HG03196 (cell line): ENCODE results near the gene TCF12.

ENCODE experiments used
- ATAC-seq: cut with Tn5 transposase; IDR thresholded peaks from one replicate; pipeline ENCODE4 v1.9.1; 2021; ENCODE audit not compliant: unreplicated experiment

TCF12 gene

DNA sequence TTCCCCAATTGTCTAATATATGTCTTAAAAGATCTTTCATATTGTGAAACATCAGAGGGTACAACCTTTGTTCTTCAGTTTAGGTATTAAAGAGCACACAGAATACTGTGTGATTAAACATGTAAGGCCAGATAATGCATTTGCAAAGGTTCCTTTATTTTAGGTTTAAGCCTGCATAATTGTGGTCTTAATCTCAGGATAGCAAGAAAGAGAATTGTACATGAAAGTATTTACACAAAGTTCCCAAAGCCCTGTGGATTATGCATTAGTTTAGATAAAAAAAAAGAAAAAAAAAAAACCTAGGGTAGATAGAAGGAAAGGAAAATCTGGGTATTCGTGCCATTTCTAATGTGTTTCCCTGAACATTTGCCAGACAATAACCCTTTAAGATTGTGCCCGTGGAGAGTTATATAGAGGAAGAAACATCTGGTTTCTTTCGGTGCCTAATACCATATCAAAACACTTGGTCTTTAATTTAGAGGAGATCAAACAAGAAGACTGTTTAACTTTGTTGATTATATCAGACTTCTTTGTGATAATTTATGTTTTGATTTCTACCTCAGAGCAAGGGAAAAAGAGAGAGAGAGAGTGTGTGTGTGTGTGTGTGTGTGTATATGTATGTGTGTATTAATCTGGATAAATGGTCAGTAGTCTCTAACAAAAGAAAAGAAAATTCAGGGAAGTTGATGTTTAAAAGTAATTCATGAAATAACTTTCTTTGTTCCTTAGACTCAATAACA lies 318.3 kb downstream of the TCF12 start:
- ATAC-seq: no peak

DNA sequence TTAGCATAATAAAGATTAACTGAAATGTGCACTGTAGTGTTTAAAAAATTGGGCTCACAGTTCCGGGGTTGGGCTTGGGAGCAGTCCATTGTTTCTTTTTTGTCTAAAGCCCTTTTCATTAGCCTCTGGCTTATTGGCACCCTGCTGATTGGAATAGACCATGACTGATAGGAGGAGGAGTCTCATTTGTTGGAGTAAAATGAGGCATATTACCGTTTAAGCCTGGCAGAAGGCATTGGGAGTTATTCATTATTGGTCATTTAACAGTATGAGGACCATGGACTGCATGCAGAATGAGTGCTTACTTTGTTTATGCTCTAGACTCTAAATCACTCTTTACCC lies 318.8 kb downstream of the TCF12 start:
- no peak for ATAC-seq

DNA sequence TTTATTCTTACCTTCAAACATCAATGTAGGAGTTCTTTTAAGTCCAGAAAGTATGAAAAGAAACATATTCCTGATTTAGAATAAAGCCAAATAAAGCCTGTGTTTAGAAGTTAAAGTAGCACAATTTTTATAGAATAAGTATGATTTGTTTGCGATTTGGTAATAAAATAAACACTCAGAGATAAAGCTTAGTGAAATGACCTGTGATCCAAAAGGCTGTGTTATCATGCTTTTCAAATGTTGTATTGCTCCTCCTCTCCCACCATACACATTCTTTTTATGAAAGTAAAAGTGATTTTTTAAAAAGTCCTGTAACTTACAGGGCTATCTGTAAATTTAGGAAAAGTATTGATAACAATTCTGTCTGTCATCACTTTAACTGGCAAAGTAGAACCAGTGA lies 319.2 kb downstream of the TCF12 start:
- ATAC-seq: no peak

DNA sequence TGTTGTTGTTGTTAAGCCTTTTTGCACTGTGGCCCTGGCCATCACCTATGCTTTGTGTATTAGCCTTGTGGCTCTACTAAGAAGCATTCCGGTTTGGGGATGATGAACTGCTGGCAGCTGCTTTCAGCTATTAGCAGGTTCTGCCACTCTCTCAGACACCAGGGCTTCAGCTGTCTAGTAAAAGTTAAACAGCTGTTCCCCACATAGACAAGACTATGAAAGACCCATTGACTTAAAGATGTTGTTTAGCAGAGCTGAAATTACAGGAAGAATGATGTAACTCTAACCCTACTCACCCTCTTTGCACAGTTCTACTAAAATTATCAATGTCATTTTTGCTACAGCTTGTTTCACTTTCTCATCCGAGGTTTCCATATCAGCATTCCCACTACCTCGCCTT lies 326.7 kb downstream of the TCF12 start:
- no peak for ATAC-seq

DNA sequence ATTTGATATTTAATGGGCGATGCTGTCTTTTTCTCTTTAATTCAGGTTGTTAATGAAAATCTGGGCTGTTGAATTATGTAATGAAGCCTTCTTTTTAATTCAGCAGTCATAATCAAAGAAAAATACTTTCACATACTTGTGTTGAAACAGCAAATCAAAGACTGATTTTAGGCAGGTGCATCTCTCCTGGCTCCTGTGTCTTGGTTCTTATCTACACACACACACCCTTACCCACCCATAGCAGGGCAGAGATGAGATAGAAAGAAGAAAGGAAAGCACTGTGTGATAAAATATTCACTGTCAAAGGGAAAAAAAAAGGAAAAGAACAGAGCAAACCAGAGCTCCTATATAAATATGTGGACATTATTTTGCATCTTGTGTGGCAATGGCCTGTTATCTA lies 327.3 kb downstream of the TCF12 start:
- ATAC-seq: no peak

DNA sequence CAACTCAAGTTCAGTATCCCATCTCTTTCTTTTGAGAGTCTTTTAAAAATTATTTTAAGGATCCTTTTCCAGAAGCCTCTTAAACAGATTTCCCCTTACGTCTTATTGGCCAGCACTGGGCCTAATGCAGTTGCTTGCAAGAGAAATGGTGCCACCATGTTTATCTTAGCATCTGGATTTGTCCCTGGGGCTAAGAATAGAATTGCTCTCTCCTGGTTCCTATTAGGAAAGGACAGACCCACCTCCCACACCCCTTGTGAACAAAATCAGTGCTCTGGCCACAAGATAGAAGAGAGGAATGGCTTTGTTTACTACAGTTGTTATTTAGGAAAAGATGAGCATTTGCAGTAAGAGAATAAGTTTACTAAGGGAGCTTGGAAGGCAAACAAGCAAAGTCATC lies 329.6 kb downstream of the TCF12 start:
- ATAC-seq: no peak

DNA sequence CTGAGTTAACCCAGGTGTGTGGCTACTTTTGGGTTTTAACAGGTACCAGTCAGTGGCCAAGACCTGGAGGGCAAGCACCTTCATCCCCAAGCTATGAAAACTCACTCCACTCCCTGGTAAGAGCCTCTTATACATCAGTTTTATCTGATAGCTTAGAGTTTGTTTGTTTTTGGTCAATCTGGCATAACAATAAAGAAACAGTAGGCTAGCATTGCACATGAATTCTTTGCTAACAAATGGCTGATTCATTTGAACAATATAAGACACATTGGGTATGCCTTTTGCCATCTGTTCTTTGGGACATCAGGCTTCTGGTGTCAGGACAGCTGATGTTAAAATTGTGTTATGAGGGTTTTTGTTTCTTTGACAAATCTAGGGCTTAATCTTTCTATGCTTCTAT lies 332.9 kb downstream of the TCF12 start:
- no peak for ATAC-seq

DNA sequence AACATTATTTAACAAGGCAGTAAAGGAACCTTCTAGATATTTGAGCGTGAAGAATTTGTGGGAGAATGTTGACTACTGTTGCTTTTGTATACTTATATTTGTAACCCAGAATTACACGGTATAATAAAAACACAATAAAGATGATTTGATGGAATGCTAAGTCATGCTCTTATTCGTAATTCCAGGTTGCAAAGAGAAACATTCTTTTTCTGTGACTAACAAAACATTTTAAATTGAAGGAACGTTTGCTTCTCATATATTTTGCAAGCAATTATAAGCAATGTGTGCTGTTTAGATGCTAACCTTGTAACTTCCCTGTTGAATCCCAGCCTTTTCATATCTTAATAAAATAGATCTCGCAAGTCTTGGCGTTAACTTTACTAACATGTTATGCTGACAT lies 333.5 kb downstream of the TCF12 start:
- no peak for ATAC-seq

DNA sequence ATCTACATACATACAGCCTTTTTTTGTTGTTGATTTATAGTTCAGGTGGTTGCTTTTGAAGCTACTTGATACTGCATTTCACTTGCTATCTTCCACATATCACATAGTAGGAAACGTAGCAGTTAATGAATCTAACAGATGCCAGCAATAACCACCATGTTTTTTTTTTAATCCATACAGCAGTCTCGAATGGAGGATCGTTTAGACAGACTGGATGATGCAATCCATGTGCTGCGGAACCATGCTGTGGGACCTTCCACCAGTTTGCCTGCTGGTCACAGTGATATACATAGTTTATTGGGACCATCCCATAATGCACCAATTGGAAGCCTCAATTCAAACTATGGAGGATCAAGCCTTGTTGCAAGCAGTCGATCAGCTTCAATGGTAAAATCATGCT lies 334.6 kb downstream of the TCF12 start:
- ATAC-seq: no peak

DNA sequence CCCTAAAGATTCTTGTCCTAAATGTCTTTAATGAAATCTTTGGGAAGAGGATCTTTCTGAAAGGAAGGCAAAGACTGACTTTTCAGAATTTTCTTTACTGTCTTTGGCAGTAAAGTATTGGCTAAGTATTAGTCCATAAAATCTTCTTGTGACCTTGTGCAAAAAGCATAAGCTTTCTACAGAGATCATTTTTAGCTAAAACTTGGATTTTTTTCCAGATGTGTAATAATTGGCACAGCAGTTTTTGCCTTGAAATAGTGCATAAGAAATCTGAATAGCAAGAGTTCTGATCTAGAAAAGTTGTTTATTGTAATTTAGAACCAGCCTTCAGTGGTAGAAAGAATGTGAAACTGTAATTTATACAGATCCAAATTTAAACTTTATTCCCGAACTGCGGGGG lies 335.1 kb downstream of the TCF12 start:
- no peak for ATAC-seq

DNA sequence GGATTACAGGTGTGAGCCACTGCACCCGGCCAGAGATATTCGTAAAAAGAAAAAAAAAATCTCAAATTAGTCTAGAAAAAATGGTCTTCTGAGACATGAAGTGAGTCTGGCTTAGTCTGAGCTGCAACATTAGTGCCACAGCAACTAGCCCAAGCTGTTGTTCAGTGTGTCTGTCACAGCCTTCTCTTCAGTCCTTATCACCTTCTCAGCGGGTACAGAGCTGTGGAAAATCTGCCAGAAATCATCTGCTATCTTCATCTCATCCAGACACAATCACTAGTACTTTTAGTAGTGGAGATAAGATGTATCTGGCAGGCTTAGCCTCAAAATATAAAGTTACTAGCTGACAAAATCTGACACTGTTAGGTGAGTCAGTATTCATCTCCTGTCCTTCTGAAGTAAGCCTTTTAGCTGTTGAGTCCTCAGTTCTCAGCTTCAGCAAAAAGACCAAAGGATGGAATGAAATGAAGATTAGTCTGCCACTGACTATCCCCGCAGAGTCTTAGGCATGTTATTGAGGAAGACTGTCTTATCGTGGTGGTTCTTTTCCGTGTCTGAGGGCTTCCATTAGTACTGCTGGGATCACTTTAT lies 337.4 kb downstream of the TCF12 start:
- ATAC-seq: no peak

DNA sequence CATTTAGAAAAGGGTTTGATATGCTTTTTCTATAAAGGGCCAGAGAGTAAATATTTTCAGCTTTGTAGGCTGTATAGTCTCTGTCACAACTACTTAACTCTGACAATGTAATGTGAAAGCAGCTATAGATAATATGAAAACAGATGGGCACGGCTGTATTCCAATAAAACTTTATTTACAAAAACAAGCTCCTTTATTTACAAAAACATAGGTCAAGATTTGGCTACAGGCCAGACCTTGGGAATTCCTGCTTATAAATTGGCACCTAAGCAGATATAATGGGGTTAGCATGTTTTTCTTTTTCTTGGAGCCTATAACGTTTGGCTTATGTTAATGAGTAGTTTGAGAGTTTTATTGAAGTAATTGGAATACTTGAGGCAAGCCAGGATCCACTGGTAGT lies 338.5 kb downstream of the TCF12 start:
- ATAC-seq: no peak

DNA sequence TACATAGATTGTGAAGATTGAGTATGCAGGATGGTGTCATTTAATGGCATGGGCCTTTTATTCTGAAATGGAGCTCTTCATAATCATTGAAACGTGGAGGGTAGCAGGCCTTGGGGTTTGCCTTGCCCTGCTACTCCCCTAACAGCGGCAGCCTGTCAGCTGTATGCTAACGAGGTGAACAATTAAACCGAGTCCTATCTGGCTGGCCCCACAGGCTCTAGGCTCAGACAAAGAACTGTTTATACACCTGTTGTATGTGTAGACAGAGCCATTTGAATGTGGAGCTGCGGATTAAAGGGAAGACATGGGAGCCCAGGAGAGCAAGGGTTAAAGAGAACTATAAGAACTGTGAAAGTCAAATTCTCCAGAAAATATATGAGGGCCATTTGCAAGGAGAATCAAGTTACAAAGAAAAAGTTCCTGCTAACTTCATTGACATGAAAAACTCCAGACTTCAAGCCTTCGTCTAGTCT lies 341.2 kb downstream of the TCF12 start:
- no peak for ATAC-seq

DNA sequence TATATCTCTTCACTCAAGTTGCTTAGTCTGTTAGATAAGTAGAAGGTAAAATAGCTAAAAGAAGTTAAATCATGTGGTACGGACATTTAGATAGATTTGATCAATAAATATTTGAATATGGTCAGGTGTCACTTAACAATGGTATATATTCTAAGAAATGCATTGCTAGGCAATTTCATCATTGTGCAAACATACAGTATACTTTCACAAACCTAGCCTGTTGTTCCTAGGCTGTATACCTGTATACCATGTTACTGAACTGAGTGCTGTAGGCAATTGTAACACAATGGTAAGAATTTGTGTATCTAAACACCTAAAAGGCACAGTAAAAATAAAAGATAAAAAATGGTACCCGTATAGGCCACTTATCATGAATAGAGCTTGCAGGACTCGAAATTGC lies 345.1 kb downstream of the TCF12 start:
- ATAC-seq: no peak

DNA sequence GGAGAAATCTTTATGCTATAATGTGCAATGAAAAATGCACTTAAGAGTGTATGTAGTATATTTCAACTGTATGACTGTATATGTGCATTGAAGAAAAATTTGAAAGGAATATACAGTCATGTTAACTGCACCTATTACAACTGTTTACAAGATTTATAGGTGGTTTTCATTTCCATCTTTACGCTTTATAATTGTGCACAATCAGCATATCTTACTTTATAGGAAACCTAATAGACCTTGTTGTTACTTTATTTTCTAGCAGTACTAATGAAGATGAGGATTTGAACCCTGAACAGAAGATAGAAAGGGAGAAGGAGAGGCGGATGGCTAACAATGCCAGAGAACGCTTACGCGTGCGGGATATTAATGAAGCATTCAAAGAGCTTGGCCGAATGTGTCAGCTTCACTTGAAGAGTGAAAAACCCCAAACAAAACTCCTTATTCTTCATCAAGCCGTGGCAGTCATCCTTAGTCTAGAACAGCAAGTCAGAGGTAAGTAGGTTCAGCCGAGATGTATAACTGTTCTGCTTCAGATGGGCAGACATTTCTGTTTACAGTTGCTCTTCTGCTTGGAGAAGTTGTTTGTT lies 354.4 kb downstream of the TCF12 start:
- no peak for ATAC-seq

DNA sequence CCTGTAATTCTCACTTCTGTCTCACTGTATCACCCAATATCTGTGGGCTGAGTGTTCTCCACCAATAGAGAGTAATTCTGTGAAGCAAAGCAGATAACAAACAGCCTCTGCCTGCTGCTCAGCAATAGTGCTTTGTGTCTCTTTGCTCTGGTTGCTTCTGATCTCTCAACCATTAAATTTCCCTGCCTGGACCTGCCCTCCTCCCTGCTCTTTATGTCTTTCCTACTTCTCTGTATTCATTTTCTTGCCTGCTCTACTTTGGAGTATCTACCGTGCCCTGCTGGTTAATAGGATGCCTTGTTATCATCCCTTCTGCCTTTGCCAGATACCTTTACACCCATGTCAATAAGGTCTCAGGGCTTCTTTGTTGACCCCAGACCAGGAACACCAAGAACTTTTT lies 355.0 kb downstream of the TCF12 start:
- no peak for ATAC-seq

DNA sequence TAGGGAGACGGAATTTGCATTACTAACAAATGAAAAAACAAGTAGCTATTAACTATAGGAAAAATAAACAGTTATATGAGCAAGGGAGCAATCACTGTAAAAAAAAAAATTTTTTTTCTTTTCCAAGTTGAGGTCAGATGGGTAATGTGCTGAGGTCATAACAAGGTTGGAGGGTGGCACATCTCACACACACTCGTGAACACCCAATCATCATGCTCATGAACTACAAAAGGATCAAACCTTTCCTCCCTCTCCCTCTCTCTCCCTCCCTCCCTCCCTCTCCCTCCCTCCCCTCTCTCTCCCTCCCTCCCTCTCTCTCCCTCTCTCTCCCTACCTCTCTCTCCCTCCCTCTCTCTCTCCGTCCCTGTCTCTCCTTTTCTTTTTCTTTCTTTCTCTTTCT lies 360.0 kb downstream of the TCF12 start:
- no peak for ATAC-seq

DNA sequence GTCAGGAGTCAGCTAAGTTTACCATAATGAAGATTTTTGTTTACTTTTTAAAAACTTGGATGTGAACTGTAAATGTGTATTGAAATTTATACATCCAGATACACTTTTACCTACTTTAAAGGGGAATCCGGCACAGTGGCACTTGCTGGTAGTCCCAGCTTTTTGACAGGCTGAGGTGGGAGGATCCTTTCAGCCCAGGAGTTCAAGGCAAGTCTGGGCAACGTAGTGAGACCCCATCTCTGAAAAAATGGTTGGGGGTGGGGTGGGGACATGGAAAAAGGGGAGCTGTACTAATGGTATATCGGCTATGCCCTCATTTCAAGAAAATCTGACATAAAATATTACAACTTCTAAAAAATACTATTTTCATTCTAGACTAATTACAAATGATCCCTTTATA lies 362.0 kb downstream of the TCF12 start:
- no peak for ATAC-seq

DNA sequence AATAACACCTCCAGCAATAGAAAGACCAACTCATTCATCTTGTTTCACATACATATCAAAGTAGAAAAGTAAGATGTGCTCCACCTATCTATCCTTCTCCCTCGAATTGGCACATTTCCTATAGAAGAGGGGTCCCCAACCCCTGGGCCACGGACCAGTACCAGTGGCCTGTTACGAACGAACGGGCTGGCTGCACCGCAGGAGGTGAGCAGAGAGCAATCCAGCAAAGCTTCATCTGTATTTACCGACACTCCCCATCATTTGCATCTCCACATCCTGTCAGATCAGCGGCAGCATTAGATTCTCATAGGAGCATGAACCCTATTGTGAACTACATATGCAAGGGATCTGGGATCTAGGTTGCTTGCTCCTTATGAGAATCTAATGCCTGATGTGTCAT lies 362.9 kb downstream of the TCF12 start:
- peak; percentile 49 for ATAC-seq

DNA sequence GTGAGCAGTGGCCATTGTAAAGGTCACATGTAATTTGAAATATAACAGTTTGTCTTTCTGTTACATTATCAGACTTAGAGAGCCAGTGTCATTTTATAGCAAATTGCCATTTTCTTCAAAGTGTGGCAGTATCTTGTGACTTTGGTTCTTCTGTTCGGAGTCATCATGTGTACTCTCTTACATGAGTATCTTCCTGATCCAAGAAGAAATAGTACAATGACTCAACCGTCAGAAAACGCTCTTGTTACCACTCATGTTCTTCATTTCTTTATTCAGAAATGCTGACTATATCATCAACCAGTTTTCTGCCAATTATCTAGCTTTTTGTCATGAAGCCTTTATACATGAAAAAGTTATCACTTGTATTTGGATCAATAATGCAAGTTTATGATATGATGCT lies 364.2 kb downstream of the TCF12 start:
- no peak for ATAC-seq

DNA sequence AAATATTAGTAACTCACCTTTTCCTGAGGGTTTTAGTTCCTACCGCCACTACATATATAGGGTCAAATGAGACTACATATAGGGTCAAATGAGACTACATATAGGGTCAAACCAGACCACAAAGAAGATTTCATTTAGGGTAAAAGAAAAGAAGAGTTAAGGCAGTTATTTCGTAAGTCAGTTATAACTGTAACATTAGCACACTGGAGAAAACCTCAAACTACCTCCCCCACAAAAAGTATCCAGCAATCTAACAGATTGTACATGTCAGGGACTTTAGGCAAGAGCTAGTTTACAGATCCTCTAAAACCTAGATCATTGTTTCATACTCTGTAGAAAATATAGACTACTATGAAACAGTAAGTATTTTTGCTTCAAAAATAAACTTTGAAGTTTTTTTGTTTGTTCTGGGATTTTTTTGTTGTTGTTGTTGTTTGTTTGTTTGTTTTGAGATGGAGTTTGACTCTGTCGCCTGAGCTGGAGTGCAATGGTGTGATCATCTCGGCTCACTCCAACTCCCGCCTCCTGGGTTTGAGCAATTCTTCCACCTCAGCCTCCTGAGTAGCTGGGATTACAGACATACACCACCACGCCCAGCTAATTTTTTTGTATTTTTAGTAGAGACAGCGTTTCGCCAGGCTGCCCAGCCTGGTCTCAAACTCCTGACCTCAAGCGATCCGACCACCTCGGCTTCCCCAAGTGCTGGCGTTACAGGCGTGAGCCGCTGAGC lies 365.5 kb downstream of the TCF12 start:
- no peak for ATAC-seq

DNA sequence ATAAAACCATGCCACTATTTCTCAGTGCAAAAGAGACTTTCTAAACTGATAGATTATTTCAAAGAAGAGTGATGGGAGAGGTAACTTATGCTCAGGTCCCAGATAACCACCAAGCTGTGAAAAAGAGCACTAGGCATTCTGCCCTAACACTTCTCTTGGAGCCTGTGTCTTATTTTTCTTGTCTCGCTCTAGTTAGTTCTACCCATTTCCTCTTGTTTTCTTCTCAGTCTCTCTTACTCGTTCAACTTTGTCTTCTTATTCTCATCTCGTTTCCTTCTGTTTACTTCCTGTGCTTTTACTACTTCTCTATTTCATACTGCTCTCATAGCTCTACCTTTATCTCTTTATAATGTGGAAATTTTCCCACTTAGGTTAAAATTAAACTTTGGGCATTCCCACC lies 366.1 kb downstream of the TCF12 start:
- no peak for ATAC-seq
